GM18951 (cell line): ENCODE measurements around the gene STXBP5.
"Not testable (repeated sequence)": the region's sequence is repeated elsewhere in the genome, so short reads cannot be mapped to it uniquely, and the experiment has no call there.

Source experiments
- POLR2A ChIP-seq: IDR thresholded peaks from 4 replicates; pipeline ENCODE4 v1.6.1; 2011; ENCODE audit warnings: mild to moderate bottlenecking; ENCODE audit not compliant: insufficient read length, insufficient read depth; ENCODE audit errors: extremely low read depth
- in situ Hi-C: fragments of 300-500 bp; cut with MboI; formaldehyde crosslinking; loops from one replicate; pipeline ENCODE4 v1.12.0; 2022; ENCODE audit warnings: low sequenced_read_pairs, mixed read lengths, inconsistent platforms; ENCODE audit not compliant: unreplicated experiment

Gene STXBP5

DNA sequence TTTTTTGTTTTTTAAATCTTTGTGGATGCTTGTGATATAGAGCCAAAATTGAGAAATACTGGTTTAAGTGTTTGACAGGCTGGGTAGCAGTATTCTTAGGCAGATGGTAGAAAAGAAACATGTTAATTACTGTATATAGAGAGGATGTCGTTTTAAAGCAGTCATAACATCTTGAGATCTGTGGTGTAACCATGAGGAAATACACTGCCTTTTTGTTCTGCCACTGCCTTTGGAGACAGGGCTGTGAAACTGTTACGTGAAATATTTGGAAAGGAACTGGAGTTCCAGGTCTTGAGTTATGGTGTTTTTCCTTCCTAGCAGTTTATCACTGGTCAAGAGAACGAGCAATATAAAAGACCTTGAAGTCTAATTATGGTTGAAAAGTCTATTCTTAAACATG, 19.5 kb downstream of the STXBP5 start:
- in situ Hi-C loops = no loop called here
- no peak for TF ChIP-seq POLR2A

DNA sequence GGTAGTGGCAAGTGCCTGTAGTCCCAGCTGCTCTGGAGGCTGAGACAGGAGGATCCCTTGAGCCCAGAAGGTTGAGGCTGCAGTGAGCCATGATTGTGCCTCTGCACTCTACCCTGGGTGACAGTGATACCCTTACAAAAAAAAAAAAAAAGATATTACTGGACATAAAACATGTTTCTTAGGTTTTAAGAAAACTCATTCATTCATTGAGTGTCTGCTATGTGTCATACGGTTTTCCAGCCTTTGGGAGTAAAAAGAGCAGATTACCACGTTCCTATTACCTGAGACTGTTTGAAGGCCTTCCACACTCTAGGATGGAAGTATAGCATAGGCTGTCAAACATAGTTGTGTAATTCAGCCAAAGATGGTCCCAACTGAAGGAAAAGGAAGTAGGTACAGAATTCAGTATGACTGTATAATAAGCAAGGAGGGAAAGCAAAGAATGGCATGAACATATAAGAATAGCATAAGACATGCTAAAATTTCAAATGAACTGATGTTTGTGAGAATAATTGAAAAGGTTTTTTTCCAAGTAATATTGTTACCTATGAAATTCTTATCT, 22.0 kb downstream of the STXBP5 start:
- TF ChIP-seq POLR2A = no peak
- in situ Hi-C loops = no loop called here

- in situ Hi-C loops = no loop called here
- no peak for TF ChIP-seq POLR2A
Observed at GRCh38 chr6:147226877-147227276, 22.7 kb downstream of the STXBP5 start.

GRCh38 chr6:147227770-147228320, 23.6 kb downstream of the STXBP5 start:
- no peak for TF ChIP-seq POLR2A
- in situ Hi-C loops = no loop called here

DNA sequence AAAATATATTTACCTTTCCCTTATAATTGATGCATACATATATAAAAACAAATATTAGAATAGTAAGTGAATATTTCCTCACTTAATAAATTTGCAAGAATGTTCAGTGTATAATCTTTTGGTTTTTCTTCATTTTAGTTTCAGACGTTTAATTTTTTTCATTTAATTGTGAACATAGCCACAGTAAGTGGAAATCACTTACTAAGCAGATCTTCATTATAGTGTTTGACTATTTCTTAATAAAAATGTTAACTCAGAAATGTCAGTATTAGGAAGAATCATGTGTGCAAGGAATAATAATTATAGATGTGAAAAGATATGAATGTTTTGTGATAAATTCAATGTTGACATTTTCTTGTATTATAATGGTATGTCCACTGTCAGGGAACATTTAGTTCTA, 27.4 kb downstream of the STXBP5 start:
- no peak for TF ChIP-seq POLR2A
- in situ Hi-C loops = no loop called here

DNA sequence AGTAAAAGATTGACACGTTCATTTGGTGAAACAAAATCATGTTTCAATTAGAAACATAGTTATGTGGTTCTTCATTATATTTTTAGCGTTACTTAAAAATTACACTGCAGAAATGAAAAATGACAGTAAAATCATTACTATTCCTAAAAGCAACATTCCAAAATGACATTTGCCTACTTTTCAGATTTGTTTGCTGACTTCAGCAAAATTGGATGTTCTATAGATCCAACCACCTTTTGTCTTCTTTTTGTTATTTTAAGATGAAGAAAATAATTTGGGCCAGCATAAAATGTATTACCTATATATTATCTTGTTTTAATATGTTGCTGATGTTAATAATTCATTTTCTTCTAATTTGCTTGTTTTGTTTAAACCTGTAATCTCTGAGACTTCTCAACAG, 30.5 kb downstream of the STXBP5 start:
- no peak for TF ChIP-seq POLR2A
- in situ Hi-C loops = no loop called here

DNA sequence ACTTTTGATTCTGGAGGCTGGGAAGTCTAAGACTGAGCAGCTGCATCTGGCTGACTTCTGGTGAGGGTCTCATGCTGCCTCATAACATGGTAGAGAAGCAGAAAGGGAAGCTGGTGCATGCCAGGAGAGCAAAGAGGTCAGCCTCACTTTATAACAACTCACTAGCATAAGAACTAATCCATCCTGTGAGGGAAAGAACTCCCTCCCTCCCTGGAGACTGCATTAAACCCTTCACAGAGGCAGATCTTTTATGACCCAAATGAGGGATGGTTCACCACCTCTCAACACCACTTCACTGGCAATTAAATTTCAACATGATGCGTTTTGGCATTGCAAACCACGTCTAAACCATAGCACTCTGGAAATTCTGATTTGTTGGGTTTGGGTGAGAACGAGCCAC, 33.9 kb downstream of the STXBP5 start:
- in situ Hi-C loops = no loop called here
- TF ChIP-seq POLR2A = no peak

DNA sequence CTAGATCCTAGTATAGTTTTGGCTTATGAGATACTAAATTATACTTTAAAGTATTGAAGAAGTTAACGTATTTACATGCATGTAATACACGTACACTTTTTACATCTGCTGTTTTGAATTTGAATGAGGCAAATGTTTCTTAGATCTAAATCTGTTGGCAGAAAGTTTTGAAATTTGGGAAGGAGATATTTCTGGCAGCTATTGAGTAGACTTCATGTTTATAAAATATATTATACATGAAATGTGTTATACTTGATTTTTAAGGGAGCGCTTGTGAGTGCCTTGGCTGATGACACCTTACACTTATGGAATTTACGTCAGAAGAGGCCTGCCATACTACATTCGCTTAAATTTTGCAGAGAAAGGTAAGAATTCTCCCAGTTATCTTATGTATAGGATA, 34.7 kb downstream of the STXBP5 start:
- in situ Hi-C loops = no loop called here
- TF ChIP-seq POLR2A = no peak

DNA sequence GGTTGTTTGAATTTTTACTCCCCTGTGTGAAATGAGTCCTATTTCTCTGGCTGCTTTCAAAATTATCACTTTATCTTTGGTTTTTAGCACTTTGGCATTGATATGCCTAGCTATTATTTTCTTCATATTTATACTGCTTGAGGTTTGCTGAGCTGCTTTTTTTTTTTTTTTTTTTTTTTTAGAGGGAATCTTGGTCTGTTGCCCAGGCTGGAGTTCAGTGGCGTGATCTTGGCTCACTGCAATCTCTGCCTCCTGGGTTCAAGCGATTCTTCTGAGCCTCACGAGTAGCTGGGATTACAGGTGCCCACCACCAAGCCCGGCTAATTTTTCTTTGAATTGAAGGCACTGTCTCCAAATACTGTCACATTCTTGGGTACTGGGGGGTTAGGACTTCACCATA, 40.6 kb downstream of the STXBP5 start:
- in situ Hi-C loops = no loop called here
- TF ChIP-seq POLR2A = no peak

GRCh38 chr6:147245693-147246092, 41.5 kb downstream of the STXBP5 start:
- TF ChIP-seq POLR2A = no peak
- in situ Hi-C loops = no loop called here

- in situ Hi-C loops = no loop called here
- no peak for TF ChIP-seq POLR2A
Observed at GRCh38 chr6:147246853-147247635, 42.8 kb downstream of the STXBP5 start.

GRCh38 chr6:147248859-147249258, 44.6 kb downstream of the STXBP5 start:
- no peak for TF ChIP-seq POLR2A
- in situ Hi-C loops = no loop called here

GRCh38 chr6:147251072-147251471, 46.9 kb downstream of the STXBP5 start:
- TF ChIP-seq POLR2A = no peak
- in situ Hi-C loops = no loop called here

DNA sequence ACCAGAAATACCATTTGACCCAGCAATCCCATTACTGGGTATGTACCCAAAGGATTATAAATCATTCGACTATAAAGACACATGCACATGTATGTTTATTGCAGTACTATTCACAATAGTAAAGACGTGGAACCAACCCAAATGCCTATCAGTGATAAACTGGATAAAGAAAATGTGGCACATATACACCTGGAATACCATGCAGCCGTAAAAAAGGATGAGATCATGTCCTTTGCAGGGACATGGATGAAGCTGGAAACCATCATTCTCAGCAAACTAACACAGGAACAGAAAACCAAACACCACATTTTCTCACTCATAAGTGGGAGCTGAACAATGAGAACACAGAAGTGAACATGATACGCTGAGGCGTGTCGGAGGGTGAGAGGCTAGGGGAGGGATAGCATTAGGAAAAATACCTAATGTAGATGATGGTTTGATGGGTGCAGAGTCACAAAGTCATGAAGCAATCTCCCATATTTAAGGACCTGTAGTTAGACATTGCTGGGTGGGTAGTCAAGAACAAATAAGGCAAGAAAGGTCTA, 50.8 kb downstream of the STXBP5 start:
- in situ Hi-C loops = not testable (repeated sequence)
